Stimulated activated CD4-positive, alpha-beta T cell treated with anti-CD3 and anti-CD28 coated beads, Interleukin-4, amount 100 ng/mL, for 4 hours (primary cell): ENCODE results near the gene RASGEF1C.

Source experiments
- DNase-seq, 2 experiments: peaks; one replicate each; pipeline ENCODE4 v3.0.0-alpha.2; 2020

The RASGEF1C gene

GRCh38 chr5:180179442-180180420 lies 29.3 kb downstream of the RASGEF1C start:
- DNase-seq, result no peak

DNA sequence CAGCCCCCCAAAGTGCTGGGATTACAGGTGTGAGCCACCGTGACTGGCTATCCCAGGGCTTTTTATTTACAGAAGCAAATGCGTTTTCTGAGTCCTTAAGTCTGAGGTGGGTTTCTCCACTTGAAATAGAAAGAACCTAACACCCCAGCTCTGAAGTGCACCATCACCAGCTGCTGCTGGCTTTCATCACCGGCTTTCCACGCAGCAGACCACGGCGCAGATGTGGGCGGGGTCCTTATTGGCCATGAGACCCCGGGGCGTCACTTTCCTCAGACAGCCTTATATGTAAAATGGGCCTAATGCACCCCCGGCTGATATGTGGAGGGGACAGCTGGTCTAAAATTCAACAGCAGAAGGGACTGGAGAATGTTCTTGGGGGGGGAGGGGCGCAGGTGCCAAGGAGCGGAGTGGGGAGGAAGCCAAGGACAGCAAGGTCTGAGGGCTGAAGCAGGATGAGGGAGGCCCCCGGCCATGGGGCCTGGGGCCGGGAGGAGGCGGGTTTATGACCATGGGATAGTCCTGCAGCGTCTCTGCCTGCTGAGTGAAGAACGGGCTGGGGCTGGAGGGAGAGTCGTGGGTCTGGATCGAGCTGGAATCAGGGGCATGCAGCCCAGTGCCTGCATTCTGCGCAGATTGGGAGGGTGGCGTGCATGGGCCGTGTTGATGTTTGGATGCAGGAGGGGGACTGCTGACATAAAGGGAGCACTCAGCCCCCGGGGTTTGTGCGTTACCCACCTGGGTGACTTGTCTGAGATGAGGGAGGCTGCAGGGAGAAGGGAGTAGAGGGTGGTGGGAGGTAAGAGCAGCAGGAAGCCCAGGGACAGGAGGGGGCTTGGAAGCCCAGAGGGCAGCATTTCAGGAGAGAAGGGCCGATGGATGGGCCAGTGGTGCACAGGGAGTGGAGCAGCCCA lies 30.2 kb downstream of the RASGEF1C start:
- DNase-seq, result no peak

GRCh38 chr5:180176191-180176590 lies 32.8 kb downstream of the RASGEF1C start:
- no peak for DNase-seq

DNA sequence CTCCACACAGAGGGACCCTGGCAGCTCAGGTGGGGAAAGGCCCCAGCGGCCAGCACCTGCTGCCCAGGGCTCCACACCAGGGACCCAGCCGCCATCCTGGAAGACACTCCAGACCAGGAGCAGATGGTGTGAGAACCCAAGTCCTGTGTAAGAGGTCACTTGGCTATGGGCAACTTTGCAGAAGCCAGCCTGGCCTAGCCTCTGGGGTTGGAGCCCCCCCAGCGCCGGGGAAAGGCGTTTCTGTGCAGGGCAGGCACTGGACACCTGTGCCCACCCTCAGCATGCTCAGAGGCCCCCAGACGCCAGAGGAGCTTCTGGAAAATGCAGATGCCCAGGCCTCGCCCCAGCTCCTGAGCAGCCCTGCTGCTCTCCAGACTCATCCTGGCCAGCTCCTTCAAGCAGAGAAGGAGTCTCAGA lies 34.0 kb downstream of the RASGEF1C start:
- no peak for DNase-seq

DNA sequence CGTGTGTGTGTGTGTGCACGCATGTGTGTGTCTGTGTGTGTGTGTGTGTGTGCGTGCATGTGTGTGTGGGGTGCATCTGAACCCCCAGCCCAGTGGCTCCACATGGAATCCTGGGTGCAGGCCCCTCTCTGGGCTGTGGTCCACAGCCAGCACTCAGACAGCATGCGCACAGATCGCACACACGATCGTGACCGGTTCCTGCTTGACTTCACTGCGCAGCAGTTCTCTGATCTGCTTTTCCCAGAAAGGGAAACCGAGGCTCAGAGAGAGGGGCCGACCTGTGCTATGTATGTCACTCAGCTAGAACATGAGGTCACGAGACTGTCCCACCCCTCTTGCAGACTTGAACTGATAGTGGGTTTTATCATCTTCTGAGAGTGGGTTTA lies 34.4 kb downstream of the RASGEF1C start:
- no peak for DNase-seq

DNA sequence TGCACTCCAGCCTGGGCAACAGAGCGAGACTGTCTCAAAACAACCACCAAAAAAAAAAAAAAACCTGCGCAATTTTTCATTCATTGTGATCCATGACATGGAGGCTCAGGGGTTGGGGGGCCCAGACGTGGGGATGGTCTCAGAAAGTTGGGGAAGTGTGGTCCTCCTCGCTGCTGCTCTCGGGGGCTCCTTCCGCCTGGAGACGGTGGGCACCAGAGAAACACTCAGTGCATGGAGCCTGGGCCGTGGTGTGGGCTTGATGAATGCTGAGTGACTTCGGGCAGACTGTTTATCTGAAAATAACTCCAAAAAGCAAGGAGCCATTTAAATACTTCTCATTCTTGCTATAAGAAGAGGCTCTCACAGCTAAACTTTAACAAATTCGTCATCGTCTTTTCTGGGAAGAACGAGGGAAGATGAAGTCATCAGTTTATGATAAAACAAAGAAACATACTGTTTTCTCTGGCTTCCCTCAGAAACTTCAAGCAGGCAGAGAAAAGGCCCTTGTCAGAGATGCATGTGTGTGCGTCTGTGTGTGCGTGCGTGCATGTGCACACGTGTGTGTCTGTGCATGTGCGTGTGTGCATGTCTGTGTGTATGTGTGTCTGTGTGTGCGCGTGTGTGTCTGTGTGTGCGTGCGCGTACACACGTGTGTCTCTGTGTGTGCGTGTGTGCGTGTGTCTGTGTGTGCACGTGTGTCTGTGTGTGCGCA lies 35.0 kb downstream of the RASGEF1C start:
- DNase-seq, result no peak

DNA sequence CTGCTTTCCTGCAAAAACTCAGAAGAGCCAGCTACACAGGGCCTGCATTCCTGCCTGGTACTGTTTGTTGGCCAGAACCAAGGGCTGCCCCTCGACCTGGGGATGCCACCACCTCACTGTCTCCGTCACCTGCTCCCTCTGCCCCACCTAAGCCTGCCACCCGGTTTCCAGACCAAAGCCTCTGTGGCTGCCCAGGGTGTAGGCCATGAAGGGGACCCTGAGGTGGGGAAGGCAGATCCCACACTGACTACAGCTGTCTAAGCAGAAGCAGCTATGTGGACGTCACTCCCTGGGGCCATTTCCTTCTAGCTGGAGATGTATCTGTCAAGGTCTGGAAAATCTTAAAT lies 35.8 kb downstream of the RASGEF1C start:
- no peak for DNase-seq

GRCh38 chr5:180172447-180173197 lies 36.4 kb downstream of the RASGEF1C start:
- DNase-seq, result no peak

DNA sequence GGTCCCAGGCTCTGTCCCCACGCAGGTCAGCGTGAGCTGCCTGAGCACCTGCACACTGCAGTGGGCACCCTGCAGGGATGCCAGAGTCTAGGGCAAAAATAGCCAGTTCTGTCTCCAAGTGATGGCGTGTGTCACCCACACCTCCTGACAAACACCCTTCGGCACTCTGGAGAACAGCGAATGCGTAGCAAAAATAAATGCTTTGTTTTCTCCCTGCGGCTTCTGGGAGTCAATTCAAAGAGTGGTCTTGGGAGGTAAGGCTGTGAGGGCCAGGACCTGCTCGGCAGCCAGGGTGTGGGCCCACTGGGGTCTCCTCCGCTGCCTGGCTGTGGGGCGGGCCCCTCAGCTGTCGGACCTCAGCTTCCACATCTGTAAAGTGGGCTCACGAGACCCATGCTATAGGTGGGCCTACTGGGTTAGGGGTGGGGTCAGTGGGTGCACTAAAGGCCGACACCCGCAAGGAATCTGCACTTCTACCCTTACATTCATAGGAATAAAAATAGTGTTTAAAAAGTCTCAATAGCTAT lies 37.4 kb downstream of the RASGEF1C start:
- DNase-seq, result no peak

DNA sequence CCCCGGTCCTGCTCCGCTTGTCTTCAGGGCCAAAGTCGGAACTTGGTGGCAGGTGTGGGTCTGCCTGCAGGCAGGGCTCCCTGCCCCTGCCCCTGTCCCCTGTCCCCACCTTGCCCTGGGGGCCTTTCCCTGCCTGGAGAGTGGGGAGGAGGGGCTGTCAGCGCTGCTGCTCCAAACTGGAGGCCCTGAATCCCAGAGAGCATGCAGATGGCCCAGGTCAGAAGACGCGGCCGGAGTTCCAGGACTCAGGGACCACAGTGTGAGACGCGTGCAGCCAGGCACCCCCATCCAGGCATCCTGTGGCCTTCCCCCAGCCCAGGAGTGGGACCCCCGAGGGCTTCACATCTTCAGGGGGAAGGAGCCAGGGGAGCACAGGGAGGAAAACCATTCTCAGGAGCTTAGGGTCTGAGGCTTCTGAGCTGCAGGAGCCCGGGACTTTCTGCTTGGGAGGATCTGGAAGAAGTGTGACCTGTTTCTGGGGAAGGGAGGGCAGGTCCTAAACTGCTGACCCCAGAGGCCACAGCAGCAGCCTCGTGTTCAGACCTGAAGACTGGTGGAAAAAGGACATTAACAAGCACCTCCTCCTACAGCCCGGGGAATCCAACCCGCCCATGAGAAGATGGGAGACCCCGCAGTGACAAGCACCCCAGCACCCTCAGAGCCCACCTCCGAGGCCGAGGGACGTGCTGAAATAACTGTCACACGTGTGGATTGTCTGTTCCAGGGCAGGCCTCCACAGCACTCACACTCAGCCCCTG lies 38.0 kb downstream of the RASGEF1C start:
- DNase-seq, result no peak

DNA sequence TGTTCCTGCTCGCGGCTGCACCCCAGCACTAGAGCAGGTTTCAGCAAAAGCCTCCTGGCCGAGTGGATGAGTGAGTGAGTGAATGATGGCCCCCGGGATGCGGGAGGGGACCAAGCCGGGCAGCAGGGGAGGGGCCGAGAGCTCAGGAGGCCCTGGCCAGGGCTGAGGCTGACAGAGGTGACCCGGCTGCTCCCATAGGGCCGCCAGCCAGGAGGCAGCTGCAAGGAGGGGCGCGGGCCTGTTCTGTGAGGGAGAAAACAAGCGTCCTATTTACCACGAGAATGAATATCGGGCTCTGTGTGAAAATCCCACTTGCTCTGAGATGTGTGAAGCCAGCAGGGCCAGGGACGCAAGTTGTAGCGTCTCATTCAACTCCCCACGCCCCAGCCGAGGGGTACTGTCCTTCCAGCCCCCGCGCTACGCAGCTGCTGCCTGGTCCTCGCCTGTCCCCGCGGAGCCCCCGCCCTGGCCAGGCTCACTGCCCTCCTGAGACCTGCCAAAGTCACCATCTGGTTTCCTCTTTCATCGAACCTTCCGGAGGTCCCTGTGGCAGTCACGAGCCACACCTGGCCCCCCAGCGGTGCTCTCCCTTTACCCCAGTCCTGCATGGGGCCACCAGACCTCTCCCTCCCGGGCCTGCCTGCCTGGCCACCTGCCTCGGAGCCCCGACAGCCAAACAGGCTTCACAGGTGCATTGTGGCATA lies 38.8 kb downstream of the RASGEF1C start:
- no peak for DNase-seq

- no peak for DNase-seq
Measured at GRCh38 chr5:180169248-180170105, 39.5 kb downstream of the RASGEF1C start.

DNA sequence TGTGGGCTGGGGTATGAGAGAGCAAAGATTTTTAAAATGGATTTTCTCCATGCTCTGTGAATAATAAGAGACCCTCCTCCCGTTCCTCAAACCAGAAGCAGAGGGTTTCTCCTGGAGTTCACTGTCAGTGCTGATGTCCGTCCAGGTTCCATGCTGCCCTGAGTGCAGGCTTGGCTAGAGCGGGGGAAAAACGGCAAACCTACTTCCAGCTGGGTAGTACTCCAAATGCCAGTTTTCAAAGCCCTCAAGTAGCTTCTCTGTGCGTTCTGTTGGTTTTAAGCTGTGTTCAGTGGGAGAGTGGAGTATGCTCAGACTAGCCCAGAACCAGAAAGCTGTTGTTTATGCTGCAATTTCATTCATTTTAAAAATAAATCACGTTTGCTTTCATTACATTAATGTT lies 40.3 kb downstream of the RASGEF1C start:
- no peak for DNase-seq

DNA sequence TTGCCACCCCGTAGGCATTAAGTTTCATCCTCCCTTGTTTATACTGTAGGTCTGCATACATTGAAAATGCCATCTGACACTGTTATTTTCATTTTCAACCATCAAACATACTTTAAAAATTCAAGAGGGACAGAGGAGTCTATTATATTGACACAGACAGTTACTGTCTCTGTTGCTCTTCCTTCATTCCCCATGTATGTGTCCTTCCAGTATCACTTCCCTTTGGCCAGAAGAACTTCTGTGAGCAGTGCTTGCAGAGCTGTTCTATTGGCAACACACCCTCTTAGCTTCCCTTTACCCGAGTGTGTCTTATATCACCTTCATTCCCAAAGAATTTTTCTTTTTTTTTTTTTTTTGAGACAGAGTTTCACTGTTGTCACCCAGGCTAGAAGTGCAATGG lies 42.8 kb downstream of the RASGEF1C start:
- DNase-seq, result no peak

- DNase-seq, result no peak
Measured at GRCh38 chr5:180162304-180162661, 46.7 kb downstream of the RASGEF1C start.

GRCh38 chr5:180161420-180162303 lies 47.3 kb downstream of the RASGEF1C start:
- DNase-seq, result no peak

GRCh38 chr5:180160789-180161188 lies 48.2 kb downstream of the RASGEF1C start:
- DNase-seq, result no peak

GRCh38 chr5:180160215-180160614 lies 48.8 kb downstream of the RASGEF1C start:
- no peak for DNase-seq

DNA sequence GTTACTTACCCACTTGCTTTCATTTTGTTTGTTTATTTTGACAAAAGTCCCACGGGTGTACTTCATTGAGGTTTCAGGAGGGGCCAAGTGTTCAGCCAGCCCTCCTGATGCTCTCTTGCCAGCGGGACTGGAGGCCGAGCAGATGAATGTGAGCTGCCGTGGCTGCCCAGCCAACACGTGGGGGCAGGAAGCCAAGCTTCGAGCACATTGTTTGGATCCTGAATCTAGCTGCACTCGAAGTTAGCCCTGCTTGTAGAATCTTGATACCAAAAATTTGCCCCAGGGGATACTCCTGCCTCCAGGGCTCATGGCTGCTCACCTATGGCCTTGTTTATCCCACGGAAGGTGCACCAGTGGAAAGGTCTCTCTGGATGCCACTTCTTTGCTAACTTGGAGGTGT lies 49.3 kb downstream of the RASGEF1C start:
- DNase-seq, result no peak
